NK-92 (cell line): ENCODE results near the gene MED25.

Experiments
- DNase-seq: peaks from one replicate; lab custom pipeline; 2025; ENCODE audit not compliant: unreplicated experiment; lab: John Stamatoyannopoulos, UW

The MED25 gene

DNA sequence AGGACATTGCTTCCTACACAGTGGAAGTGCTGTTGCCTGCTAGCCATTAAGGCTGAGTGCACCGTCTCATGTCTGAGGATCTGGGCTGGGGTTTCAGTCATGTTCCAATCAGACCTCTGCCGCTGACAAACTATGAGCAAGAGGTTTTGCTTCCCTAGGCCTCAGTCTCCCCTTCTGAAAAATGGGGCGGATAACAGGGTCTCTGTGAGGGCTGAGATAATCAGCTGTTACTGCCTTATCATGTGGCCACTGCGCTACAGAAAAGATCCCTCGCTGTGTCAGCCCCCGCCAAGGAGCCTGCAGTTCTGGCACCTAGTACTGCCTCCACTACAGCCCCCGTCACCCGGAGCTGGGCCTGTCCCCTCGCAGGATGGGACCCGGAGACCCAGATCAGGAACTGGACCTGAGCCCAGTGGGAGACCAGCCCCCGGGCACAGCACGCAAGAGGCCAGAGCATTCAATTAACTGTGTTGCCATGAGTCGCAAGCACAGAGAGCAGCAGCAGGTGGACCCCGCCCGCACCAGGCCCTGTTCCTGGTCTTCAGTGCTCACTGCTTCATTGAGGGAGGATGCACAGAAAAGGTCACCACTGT is 52.3 kb downstream of the MED25 start:
- no peak for DNase-seq

DNA sequence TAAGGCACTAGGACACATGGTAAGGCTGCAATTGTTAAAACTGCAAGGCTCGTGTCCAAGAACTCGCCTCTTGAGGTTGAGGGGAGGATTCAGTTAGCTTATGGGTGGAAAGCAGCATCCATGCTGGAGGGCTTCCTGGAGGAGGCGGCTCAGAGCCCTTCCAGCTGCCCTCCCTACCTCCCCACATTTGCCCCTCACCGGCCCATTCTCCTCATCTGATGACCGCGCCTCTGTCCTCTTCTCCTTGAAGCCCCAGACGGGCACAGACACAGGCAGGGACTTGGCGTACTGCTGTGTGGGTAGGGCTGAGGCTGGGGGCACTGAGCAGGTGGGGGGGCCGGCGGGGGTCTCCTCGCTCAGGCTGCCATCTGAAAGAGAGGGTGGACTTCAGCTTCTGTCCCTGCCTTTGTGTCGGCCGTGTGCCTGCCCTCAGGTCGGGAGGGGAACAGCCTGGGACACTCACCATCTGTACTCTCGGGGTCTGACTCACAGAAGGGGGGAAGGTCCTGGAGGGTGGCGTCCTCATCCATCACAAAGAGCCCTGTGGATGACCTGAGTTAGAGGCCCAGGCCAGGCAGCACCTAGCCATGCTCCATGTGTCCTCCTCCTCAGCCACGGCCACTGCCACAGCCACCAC is 53.4 kb downstream of the MED25 start:
- no peak for DNase-seq

DNA sequence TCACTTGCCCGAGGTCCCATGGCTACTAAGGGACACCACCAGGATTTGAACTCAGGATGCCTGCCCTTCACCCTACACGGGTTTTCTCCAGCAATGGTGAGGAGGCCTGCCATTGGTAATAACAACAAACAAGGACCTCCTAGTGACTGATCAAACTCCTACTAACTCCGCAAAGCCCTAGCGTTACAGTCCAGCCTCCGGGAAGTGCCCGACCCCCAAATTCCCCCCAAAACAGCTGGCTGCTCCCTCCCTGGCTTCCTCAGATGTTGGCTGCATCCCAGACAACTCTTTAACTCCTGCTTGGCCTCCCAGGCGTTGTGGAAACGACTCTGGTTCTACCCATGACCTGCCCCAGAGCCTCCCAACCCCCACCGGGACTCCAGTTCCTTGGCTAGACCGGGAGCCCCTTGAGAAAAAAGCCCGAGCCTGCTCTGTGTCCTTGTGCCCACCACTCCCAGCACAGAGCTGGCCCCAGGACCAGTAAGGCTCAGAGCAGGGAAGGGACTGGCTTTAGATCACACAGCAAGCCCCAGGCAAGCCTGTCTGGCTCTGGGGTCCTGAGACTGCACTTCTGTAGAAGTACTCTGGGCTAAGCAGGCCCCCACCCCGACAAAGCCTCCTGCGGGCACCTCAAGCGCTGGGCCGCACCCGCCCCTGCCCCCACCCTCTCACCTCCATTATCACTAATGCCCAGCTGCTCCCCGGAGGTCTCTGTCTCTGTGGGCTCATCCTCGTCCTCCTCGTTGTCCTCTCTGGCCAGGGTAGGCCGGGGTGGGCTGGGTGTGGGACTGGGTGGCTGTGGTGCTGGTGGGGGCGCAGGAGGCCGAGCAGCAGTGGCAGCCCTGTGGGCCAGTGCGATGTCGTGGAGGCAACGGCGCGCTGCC is 54.4 kb downstream of the MED25 start:
- DNase-seq, result no peak

DNA sequence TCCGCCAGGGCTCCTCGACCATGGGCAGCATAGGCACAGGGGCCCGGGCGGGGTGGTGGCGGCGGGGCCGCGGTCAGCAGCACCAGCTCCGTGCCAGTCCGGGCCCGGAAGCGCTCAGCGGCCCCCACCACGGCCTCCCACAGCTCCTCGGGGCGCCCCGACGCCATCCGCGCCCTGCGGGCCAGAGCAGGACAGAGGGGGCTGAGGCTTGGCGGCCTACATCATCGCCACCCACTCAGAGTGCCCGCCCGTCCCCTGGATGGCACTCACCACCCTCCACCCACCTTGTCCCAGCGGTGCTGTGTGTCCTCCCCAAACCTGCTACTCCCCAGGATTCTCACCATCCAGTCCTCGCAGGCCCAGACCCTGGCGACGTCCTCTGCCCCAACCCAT is 55.0 kb downstream of the MED25 start:
- no peak for DNase-seq

DNA sequence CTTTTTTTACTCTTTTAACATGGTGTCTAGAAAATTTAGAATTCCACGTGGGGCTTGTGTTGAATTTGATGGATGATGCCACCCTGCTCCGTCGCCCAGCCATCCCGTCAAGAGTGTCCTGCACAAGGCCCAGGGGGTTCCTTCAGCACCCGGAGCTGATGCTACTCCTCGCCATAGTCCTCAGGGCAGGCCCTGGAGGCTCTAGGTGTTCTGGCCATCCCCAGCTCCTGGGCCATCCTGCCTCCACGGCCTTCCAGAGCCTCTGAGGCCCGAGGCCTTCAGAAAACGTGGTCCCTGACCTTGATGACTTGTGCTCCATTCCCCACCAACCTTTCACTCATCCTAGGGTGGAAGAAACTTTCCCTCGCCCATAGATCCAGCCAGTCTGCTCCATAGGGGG is 55.7 kb downstream of the MED25 start:
- no peak for DNase-seq

DNA sequence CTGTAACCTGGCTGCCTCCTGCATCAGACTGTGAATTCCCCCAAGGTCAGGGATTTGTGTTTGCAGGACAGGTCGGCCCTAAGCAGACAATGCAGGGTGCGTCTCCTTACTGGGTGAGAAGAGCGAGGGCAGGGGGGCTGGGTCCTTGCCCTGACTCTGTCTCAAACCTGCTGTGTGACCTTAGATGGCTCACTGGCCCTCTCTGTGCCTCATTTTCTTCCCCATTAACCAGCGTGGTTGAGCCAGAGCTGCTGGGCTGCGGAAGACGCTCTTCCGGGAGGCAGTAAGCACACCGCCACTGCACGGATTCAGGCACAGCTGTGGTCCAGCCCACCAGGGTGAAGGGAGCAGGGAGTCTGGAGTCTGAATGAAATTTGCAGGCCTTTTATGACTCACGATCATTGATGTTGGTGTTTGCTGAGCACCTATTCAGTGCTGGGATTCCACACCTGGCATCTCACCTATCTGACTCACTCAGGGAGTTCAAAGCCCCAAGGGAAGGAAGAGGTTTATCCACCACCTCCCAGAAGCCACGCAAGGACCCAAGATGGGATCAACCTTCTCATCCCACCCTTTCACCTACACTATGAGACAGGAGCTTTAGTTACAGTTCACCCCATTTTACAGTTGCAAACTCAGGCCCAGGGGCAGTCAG is 56.5 kb downstream of the MED25 start:
- no peak for DNase-seq

DNA sequence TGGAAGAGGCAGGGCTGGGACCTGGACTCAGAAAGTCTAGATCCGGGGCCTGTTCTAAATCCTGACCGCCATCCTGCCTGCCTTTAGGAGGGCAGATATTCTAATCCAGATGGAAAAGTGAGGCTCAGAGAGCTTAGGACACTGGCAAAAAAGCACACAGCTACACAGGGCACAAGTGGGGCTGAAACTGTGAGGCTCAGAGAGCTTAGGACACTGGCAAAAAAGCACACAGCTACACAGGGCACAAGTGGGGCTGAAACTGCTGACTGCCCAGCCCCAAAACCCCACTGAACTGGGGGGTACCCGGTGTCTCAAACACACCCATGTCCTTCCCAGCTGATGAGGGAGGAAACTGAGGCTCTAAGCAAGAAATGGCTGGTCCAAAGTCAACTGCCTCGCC is 57.1 kb downstream of the MED25 start:
- DNase-seq, result no peak

DNA sequence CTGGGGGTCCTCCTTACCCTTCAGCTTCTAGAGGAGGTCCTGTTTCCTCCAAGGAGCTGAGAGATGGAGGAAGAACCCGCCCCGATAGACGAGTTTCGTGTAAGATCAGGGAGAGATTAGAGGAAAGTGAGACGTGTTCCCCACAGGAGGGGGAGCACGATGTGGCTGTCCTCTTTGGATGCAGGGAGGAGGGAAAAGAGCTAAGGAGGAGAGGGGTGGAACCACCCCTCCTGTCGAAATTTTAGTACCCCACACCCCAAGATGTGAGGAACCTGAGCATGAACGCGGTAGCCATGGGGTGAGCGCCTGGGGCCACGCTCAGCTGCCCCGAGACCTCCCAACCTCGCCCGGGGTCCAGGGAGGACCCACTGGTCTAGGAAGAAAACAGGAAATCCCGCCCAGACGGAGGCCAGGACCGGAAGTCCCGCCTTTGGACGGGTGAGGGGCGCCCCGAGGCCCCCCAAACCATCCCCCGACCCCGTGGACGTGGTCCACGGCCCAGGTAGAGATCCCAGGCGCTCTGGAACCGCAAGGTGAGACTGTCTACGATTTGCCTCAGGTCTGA is 57.9 kb downstream of the MED25 start:
- DNase-seq, result no peak

DNA sequence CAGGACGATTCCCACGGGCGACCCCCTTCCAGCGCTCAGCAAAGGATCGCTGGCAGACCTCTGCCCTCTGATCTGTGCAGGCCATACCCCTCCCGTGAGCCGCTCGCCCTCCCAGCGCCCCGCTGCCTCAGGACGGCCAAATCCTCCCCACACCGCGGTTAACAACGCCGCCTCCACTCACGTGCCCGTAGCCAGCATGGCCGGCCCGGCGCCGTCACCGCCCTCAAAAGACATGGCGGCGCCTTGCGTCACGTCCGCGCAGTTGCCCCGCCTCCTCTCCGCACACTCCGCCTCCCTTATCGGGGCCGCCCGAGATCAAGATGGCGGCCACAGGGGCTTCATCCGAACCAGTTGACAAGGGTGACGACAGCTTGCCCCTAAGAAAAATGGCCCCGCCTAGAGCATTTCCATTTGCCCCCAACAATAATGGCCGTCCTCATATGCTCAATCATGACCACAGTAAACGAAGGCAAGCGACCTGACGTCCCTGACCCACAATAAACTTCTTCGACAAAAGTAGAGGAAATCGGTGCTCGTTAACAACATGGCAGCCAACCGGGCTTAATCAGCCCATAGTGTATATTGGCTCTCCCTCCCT is 58.4 kb downstream of the MED25 start:
- peak; percentile 63 for DNase-seq

DNA sequence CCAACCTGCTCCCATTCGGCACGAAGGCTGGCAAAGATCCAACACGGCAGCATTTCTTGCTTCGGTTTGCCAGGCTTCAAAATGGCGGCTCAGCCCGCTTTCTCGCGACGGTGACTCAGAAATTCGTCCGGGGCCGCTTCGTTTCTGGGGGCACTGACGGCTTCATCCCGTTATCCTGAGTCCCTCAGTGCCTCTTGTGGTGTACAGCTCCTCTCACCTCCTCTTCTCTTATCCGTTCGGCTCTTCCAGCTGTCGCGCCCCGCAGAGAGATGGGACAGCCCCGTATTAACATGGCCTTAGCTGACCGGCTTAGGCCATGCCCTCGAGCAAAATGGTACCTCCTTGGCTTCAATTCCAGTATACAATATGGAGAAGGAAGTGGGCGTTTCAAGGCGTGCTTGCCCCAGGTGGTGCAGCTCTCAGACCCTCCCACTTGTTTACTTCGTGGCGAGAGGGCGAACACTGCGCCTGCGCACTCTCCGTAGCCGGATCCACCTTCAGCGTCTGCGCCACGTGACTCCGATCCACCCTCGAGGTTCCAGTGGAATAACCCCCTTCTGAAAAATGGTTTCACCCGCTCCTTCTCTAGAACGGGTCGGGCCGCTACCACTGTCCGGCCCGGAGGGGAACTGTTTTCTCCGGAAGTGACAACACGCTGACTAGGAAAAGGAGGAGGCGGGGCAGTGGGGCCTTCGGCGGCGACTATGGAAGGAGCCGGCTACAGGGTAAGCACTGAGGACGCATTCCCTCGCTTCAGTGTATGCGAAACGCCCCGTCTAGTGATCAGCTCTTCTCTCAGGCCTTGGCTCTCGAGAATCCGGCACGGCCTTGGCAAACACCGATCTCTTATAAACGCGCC is 59.2 kb downstream of the MED25 start, which contains the start of the genes AKT1S1 and TBC1D17:
TSS of gene AKT1S1 (minus strand) at position 336 of the 859 bp plus-strand sequence. CDS start 4,060 bp downstream, outside the sequence.
TSS of gene TBC1D17 (plus strand) at position 683 of the 859 bp plus-strand sequence. CDS start at position 705, 22 bp downstream.
- peak; percentile 96 for DNase-seq

DNA sequence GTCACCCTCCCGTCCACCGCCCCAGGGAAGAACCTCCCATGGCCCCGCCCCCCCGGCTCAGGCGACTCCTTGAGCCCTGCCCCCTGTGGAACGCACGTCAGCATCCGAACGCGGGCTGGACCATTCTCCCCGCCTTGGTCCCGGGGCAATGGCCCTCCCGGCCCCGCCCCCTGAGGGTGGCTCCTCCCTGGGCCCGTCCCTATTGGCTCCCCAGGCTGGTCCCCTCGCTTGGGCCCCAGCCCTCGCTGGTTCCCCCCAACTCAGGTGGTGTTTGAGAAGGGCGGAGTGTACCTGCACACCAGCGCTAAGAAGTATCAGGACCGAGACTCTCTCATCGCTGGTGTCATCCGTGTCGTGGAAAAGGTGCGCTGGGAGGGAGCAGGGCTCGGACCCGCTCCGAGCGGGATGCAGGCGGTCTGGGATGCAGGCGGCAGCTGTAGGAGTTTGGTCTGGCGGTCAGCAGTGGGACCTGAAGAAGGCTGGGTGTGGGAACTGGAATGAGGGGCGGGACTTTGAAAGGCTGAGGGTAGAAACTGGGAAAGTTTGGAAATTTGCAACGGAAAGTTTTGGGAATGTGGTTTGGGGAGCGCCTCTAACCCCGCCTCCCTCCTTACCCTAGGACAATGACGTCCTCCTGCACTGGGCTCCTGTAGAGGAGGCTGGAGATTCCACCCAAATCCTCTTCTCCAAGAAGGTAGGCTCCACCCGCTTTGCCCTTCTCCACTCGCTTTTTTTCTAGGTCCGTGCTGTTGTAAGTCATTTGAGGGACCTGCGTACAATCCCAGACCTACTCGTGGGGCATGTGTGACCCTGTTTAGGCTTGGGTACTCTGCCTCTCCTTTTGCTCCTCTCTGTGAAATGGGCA is 60.0 kb downstream of the MED25 start:
- peak; percentile 80 for DNase-seq

DNA sequence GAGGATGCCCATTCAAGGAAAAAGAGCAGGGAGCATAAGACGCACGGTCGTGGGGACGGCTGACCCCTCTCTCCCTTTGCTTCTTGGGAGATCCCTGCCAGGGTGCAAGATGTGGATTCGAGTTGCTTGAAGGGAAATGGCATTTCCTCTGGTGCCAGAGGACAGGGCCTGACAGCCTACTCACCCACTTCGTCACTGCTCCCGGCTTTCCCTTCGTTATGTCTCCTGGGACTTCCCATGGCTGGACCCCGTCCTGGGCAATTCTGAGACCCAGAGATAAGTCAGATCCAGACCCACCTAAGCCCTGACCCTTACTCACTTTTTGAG is 60.6 kb downstream of the MED25 start:
- no peak for DNase-seq

DNA sequence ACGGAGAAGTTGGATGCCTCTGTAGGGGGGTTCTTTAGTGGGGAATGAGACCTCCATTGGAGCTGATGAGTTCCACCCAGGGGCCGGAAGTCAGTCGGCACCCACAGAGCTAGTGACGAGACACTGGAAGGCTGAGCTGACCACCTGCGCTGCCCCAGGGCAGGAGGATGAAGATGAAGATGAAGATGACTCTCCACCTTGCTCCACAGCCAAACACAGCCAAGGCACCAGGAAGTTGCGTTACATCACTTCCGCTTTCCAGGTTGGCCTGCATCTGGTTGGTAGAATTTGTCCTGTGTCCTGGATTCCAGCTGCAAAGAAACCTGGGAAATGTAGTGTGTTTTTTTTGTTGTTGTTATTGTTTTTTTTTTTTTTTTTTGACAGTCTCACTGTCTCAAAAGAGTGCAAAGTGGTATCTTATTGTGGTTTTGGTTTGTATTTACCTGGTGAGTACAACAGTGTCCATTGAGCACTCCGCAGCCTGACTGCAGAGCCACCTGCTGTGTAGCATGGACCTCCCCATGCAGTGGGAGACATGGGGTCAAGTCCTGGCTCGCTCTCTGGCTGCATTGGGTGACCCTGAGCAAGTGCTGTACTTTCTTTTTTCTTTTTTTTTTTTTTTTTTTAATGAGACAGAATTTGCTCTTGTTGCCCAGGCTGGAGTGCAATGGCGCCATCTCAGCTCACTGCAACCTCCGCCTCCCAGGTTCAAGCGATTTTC is 61.3 kb downstream of the MED25 start:
- DNase-seq, result no peak

DNA sequence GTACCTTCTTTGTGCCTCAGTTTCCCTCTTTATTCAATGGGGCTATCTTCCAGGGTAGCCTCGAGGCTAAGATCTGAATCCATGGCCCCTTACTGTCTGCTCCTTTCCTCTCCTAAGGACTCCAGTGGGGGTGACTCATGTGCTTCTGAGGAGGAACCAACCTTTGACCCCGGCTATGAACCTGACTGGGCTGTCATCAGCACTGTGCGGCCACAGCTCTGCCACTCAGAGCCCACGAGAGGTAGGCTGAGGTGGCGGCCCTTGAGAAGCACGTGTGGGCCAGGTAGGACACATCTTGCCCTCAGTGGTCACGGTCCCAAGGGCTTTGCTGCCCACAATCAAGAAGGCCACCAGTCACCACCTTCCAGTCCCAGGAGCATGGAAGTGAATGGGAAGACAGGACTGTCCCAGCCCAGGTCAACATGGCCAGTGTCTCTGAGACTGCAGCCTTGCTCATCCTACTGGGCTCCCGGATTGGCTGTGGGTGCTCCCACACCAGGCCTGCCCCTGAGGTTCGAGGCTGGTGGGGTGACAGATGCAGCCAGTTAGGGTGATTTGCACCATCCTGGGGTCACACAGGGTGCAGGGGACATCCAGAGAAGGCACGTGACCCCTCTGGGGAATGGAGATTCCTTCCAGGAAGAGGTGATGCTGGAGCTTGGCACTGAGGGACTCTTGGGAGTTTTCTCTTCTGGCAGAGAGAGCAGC is 62.2 kb downstream of the MED25 start:
- DNase-seq, result no peak

DNA sequence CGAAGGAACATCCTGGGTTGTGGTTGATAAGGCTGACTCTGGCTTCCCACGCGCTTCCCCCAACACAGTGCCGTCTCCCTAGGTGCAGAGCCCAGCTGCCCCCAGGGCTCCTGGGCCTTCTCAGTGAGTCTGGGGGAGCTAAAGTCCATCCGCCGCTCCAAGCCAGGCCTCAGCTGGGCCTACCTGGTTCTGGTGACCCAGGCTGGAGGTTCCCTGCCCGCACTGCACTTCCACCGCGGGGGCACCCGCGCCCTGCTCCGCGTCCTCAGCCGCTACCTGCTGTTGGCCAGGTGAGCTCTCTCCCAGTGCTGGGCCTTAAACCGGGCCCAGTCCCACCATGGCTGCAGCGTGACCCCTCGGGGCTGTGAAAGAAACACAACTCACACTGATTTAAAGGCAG is 63.1 kb downstream of the MED25 start:
- no peak for DNase-seq

DNA sequence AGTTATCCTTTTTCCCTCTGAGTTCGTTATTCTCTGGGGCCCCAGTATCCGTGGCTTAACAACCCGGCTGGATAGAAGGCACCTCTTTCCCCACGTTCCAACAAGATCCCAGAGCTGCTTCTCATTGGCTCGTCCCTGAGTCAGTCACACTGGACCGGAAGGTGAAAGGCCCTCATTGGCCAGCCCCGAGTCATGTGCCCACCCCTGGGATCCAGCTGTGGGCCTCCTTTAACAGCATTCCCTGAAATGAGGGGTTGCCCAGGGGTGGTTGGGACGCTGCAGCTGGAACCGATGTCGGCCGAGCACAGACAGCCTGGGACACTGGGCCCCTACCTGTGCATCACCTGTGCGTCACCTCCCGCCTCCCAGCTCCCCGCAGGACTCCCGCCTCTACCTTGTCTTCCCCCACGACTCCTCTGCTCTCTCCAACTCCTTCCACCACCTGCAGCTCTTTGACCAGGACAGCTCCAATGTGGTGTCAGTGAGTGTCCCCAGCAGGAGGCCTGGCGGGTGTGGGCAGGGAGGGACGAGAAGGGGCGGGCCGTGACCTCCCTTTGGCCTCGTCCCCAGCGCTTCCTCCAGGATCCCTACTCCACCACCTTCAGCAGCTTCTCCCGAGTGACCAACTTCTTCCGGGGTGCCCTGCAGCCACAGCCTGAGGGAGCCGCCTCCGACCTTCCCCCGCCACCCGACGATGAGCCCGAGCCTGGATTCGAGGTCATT is 63.7 kb downstream of the MED25 start:
- no peak for DNase-seq

DNA sequence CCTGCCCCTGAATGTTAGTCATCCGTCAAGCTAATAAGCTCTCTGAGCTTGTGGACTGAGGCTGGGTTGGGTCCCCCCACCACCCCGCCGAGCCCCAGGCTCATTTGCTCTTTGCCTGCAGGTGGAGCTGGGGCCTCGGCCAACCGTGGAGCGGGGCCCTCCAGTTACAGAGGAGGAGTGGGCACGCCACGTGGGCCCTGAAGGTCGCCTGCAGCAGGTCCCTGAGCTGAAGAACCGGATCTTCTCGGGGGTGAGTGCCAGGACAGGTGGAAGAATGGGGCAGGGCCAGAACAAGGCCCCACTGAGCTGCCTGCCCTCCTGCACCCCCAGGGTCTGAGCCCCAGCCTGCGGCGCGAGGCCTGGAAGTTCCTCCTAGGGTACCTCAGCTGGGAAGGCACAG is 64.6 kb downstream of the MED25 start:
- DNase-seq, result no peak
